HG03103 (cell line): ENCODE data around the gene POLN.

ENCODE experiments used
- ATAC-seq: cut with Tn5 transposase; IDR thresholded peaks from one replicate; pipeline ENCODE4 v1.9.1; 2021; ENCODE audit warnings: low read depth; ENCODE audit not compliant: unreplicated experiment

POLN gene

DNA sequence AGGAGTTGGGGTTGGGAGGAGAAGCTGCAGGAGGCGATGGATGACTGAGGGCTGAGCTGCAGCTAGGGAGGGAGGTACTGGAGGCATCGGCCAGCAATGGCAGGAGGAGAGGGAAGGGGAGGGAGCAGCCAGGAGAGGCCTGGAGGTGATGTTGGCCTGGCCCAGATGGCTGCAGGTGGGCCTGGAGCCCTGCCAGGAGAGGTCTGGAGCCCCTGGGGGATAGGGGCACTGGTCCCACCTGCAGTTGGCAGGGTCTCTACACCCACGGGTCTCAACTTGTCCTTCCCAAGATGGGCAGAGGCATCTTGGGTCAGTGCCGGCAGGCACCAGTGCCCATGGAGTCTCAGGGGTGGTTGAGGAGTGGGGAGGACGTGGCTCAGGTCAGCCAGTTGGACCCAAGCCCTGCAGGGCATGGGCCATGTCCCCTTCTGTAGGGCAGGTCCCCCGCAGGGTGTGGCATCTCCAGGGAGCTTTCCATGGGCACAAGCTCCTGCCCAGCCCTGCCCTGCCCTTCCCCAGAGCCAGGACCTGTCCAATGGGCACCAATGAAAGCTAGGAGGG lies 22.6 kb upstream of the POLN start:
- ATAC-seq: no peak

GRCh38 chr4:2263926-2264321 lies 22.0 kb upstream of the POLN start:
- ATAC-seq: no peak

GRCh38 chr4:2262944-2263250 lies 21.0 kb upstream of the POLN start:
- no peak for ATAC-seq

DNA sequence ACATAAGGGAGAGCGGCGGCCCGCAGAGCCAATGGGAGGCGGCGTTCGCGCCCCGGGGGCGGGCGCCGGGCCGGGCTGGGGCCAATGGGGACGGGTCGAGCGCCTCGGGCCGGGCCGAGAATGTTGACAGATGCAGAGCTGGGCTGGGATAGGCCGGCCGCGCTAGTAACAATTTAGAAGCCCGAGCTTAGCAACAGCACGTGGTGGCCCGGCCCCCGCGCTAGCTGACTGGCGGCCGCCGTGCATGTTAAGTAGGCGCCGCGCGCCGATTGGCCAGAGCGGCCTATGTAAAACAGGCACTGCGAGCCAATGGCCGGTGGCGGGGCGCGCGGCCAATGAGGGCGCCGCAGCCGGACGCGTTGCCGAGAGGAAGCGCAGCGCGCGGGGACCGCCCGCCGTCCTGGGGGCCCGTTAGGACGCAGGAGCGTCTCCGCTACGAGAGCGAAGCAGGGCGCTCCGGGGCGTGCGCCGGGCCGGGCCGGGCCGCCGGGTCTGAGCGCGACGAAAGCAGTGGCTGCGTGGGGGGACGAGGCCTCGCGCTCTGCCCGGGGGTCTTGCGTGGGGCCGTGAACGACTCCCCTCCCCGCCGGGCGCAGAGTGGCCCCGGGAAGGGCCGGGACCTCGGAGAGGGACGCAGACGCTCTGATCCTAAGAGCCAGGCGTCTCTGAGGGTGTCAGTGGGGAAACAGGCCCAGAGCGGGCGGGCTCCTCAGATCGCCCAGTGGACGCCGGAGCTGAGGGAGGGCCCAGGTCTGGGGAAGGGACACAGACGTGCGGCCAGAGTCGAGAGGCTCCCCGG lies 20.4 kb upstream of the POLN start:
- peak; percentile 87 for ATAC-seq

DNA sequence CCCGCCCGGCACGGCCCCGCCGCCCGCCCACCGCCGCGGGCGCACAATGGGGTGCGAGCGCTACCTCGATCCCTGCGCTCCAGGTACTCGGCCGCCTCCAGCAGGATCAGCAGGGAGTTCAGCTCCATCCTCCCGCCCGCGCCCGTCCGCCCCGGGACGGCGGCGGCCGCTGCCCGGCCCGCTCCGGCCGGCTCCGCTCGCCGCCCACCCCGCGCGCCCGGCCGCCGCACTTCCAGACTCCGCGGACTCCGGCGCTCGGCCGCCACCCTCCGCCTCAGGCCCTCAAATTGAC lies 19.9 kb upstream of the POLN start, which contains the start of gene MXD4:
Gene MXD4 (minus strand): TSS at position 257 of the 292 bp plus-strand sequence. CDS start 129 bp downstream, at position 128.
- ATAC-seq: no peak

- ATAC-seq: no peak
Observed at GRCh38 chr4:2261110-2261852, 19.4 kb upstream of the POLN start.

GRCh38 chr4:2260344-2261109 lies 18.6 kb upstream of the POLN start:
- no peak for ATAC-seq

- no peak for ATAC-seq
Observed at GRCh38 chr4:2259541-2260343, 17.8 kb upstream of the POLN start.

DNA sequence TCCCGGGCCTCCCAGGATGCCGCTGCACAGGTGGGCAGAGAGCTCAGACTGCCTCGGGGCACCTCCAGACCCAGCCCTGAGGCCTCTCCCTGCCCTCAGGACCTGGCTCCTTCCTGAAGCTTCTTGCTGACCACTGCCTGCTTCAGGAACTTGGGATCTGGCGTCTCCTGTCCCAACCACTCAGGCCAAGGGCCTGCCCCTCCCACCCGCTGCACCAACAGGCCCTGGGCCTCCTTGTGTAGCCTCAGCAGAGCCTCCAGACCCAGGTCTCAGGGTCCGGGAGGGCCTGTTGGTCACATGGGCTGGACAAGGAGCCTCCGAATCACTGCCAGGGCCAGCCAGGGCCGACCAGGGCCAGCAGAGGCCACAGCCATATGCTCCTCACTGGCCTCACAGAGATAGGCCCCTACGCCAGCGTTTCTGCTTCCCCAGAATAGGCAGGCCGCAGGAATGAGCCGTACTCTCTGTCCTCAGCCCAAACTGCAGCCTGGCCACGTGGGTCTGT lies 17.2 kb upstream of the POLN start:
- no peak for ATAC-seq

GRCh38 chr4:2258091-2259035 lies 16.4 kb upstream of the POLN start:
- no peak for ATAC-seq

DNA sequence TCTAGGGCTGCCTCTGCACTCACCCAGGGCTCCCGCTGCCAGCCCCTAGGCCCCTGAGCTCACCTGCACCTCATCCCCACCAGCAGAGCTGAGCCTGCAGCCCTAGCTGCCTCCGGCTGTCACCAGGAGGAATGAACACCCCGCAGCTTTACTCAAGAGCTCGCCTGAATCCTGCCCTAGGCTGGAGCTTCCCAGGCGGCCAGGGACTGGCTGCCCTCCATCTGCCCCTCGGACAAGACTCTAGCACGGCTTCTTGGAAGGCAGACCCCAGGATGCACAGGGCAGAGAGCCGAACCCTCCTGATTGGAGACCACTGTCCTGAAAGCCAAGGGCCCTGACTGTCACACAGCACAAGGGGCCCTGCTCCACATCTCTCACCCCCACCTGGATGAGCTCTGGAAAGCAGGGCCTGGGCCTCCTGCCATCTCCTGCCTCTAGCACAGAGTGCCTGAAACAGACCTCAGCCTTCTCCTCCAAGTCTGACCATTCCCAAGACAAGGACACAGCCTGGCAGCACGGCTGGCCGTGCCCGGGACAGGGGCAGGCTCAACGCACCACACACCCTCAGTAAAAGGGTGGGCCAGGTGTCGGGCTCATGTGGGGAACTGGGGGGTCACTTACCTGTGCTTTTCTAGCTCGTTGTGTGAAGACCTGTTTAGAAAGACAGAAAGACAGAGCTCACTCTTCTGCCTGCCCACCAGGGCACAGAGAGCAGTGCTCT lies 15.6 kb upstream of the POLN start:
- ATAC-seq: no peak

DNA sequence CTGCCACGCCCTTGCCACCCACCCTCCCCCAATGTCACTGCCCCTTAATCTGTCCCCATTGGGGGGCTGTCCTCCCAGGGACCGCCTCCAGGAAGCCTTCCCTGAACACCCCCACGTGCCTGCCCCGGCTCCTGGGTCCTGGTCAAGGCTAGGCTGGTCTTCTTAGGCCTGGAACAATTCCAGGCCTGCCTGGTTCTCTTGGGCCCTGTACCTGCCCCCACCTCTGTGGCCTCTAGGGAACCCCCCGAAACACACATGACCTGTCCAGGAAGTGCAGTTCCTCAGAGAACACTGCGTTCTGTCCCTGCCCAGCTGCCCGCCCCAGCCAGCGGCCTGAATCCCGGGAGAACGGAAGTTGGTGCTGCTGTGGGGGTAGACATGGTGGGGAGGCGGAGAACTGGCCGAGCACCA lies 14.9 kb upstream of the POLN start:
- no peak for ATAC-seq

DNA sequence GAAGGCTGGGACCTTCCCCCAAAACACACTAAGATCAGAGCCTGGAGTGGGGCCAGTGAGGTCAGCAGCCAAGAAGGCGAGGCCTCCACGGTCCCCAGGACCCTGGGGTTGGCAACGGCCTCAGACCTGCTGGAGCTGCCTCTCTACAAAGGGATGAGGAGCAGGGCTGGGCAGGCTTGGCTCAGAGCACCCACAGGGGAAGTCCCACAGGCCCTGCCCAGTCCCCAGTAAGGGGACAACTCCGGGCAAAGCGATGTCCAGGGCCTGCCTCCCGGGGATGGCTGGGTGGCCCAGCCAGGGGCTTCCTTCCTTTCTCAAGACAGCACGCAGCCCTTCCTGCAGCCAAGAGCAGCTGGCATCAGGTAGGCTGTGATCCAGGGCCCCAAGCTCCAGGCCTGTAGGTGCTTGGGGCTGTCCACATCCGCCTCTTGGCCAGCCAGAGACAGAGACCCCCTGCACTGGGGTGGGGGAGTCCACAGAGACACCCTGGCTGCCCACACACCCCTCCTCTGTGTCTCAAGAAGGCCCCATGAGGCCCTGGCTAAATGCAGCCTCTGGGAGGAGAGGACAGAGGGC lies 14.3 kb upstream of the POLN start:
- no peak for ATAC-seq

DNA sequence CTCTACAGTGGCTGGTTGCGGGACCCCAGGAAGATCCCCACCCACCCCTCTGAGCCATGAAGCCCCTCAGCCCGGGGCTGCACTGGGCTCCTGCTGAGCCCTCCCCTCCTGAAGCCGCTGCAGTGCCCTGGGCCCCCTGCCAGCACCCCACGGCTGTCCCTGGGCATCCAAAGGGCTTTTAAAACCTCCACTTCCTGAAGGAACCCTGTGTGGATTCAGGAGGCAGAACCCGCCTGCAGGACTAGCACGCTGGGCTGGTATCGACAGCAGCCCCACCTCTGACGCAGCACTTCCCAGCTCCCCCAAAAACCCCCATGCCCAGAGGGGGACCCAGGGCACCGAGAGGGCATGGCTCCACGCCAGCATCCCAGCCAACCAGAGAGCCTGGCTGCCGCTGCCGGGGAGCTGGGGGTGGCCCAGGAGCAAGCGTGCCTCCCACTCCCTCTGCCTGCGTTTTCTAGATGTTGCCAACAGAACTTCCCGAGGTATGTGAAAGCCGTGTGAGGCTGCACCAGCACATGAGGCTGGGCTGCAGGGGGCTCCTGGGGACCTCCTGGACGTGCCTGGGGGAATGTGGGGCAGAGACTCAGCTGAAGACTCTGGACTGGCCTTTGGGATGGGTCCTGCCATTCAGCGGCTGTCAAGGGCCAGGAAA lies 13.7 kb upstream of the POLN start:
- ATAC-seq: no peak

GRCh38 chr4:2254665-2255500 lies 13.0 kb upstream of the POLN start:
- ATAC-seq: no peak

- ATAC-seq: no peak
Observed at GRCh38 chr4:2253160-2254084, 11.5 kb upstream of the POLN start.
